ENCODE results near the gene STOX1. TPM values are rescaled to one million over a fixed set of nuclear protein-coding genes. Genes with fewer than 3 reads are reported as not detected.

STOX1 gene
- total and polyA plus RNA-seq, 10 of the 15 experiments (the other 5 are each of a cell fraction or from before 2014, with no cell fraction given): 0.18 to 1.2 (median 0.67) TPM; not detected in 1

DNA sequence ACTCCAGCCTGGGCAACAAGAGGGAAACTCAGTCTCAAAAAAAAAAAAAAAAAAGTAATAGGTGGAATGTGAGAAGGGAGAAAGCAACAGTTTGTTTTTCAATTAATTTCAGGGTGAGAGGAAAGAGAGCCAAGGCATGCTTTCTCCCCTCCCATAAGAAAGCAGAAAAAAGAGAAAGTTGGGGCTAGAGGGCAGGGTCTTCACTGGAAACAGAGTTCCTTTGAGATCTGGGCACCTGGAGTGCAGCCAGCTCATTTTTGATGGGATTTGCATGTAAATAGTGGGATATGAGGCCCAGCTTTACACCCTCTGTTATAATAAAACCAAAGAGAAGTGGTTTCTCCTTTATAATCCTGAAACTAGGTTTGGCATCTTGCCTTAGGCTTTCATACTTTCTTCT lies 13.8 kb upstream of the STOX1 start (continued):
- TF ChIP-seq, protein P1, sequence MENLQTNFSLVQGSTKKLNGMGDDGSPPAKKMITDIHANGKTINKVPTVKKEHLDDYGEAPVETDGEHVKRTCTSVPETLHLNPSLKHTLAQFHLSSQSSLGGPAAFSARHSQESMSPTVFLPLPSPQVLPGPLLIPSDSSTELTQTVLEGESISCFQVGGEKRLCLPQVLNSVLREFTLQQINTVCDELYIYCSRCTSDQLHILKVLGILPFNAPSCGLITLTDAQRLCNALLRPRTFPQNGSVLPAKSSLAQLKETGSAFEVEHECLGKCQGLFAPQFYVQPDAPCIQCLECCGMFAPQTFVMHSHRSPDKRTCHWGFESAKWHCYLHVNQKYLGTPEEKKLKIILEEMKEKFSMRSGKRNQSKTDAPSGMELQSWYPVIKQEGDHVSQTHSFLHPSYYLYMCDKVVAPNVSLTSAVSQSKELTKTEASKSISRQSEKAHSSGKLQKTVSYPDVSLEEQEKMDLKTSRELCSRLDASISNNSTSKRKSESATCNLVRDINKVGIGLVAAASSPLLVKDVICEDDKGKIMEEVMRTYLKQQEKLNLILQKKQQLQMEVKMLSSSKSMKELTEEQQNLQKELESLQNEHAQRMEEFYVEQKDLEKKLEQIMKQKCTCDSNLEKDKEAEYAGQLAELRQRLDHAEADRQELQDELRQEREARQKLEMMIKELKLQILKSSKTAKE (IDR thresholded peaks at IDR 0.05; ENCODE audit: low read depth, poor library complexity, severe bottlenecking): no peak

DNA sequence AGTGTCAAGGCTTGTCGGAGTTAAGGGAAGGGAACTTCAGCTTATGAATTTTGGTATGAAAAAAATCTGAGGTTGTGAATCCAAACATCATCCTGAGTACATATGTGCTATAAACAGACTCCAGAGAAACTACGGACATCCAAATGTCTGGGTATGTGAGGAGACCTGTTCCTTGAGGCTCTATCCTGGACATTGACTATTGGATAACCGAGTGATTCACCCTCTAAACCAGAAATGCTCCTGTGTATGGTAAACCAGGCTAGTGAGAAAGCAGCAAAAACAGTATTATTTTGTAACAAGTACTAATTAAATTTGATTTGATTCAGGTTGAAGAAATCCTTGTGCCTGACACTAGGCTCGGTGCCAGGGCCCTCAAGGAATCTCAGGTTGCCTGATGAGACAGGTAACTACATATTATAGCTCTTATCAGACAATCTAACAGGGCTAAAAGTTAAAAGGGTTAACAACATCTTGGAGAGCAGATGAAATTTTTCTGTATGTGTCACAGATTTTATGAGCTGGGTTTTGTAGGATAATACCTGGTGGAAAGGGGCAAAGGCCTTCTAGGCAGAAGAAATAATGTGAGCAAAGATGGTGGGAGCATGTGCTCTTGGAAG lies 10.4 kb upstream of the STOX1 start:
- ChIA-PET SMC1A (ENCODE audit: uncharacterized antibody, unreplicated experiment) (interaction anchor here (1.4 kb wide), 1 partner anchor 22 kb away, joined by 3 read pairs; no protein-coding TSS in a partner anchor), POLR2A (no interaction called here), CTCF (no interaction called here), RAD21 (ENCODE audit: unreplicated experiment) (no interaction called here)
- Histone ChIP-seq H3K79me2 (ENCODE audit: control insufficient read depth, insufficient read depth, low read length) (no peaks in the 10 kb centered on the region), H4K20me1 (ENCODE audit: control insufficient read depth, insufficient read depth) (no peaks in the 10 kb centered on the region), H3K36me3 (ENCODE audit: control insufficient read depth in 2 of 2, insufficient read depth in 2 of 2, low read length in 1 of 2) (no peaks in the 10 kb centered on the region), H3K4me2 (ENCODE audit: control insufficient read depth, insufficient read depth) (no peak overlapping the region), H3K4me1 (ENCODE audit: control insufficient read depth, insufficient read depth, low read length) (no peaks in the 10 kb centered on the region), H3K4me3 (no peak overlapping the region), H3K27me3 (replicated peaks in 1 of 2; ENCODE audit: control insufficient read depth in 2 of 2, insufficient read depth in 2 of 2, low read length in 1 of 2) (no peaks in the 10 kb centered on the region; a peak in 1 of 4 replicates), H3K27ac (ENCODE audit: control insufficient read depth, insufficient read depth) (no peak overlapping the region), H3K9ac (ENCODE audit: control insufficient read depth, insufficient read depth, low read length) (no peak overlapping the region), H3K9me3 (replicated peaks; ENCODE audit: control insufficient read depth, insufficient read depth, low read length) (no peaks in the 10 kb centered on the region), H2AFZ (ENCODE audit: control insufficient read depth, low read depth, low read length) (no peak overlapping the region)
- DNase-seq (ENCODE audit: low read depth, low spot score) (no peak), FAIRE-seq (no peak), ATAC-seq (no peak)
- WGBS (ENCODE audit: insufficient coverage, insufficient replicate concordance, low lambda C conversion rate, missing lambda C conversion rate): 19% methylated on average over 4 of the region's 4 CpGs
- no TSS peak for BruUV-seq (replicated peaks)
- intact Hi-C loops (cut with micrococcal nuclease; ENCODE audit: unreplicated experiment) (no loop called here), in situ Hi-C loops (cut with MboI) (no loop called here)
- TF ChIP-seq ZNF207 (IDR thresholded peaks at IDR 0.05; ENCODE audit: borderline replicate concordance) (no peak), MTA2 (IDR thresholded peaks at IDR 0.05; ENCODE audit: low read depth) (no peak), KAT2A (conservative IDR thresholded peaks at IDR 0.05; ENCODE audit: control insufficient read depth, low read depth, low read length) (no peak), SPI1 (IDR thresholded peaks at IDR 0.05; ENCODE audit: borderline replicate concordance, insufficient read depth, low read depth, low read length) (no peak), NFYB (IDR thresholded peaks at IDR 0.05; ENCODE audit: insufficient read depth, low read depth, low read length) (no peak), CHD2 (IDR thresholded peaks at IDR 0.05; ENCODE audit: borderline replicate concordance, low read depth, low read length) (no peak), TBL1XR1 (IDR thresholded peaks at IDR 0.05; ENCODE audit: low read depth, low read length) (no peak), MYB (IDR thresholded peaks at IDR 0.05; ENCODE audit: borderline replicate concordance, low read depth, low read length) (no peak)
- TF ChIP-seq, protein P2, sequence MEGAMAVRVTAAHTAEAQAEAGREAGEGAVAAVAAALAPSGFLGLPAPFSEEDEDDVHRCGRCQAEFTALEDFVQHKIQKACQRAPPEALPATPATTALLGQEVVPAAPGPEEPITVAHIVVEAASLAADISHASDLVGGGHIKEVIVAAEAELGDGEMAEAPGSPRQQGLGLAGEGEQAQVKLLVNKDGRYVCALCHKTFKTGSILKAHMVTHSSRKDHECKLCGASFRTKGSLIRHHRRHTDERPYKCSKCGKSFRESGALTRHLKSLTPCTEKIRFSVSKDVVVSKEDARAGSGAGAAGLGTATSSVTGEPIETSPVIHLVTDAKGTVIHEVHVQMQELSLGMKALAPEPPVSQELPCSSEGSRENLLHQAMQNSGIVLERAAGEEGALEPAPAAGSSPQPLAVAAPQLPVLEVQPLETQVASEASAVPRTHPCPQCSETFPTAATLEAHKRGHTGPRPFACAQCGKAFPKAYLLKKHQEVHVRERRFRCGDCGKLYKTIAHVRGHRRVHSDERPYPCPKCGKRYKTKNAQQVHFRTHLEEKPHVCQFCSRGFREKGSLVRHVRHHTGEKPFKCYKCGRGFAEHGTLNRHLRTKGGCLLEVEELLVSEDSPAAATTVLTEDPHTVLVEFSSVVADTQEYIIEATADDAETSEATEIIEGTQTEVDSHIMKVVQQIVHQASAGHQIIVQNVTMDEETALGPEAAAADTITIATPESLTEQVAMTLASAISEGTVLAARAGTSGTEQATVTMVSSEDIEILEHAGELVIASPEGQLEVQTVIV (IDR thresholded peaks at IDR 0.05; ENCODE audit: borderline replicate concordance, partially characterized antibody): no peak
- TF ChIP-seq, protein P3, sequence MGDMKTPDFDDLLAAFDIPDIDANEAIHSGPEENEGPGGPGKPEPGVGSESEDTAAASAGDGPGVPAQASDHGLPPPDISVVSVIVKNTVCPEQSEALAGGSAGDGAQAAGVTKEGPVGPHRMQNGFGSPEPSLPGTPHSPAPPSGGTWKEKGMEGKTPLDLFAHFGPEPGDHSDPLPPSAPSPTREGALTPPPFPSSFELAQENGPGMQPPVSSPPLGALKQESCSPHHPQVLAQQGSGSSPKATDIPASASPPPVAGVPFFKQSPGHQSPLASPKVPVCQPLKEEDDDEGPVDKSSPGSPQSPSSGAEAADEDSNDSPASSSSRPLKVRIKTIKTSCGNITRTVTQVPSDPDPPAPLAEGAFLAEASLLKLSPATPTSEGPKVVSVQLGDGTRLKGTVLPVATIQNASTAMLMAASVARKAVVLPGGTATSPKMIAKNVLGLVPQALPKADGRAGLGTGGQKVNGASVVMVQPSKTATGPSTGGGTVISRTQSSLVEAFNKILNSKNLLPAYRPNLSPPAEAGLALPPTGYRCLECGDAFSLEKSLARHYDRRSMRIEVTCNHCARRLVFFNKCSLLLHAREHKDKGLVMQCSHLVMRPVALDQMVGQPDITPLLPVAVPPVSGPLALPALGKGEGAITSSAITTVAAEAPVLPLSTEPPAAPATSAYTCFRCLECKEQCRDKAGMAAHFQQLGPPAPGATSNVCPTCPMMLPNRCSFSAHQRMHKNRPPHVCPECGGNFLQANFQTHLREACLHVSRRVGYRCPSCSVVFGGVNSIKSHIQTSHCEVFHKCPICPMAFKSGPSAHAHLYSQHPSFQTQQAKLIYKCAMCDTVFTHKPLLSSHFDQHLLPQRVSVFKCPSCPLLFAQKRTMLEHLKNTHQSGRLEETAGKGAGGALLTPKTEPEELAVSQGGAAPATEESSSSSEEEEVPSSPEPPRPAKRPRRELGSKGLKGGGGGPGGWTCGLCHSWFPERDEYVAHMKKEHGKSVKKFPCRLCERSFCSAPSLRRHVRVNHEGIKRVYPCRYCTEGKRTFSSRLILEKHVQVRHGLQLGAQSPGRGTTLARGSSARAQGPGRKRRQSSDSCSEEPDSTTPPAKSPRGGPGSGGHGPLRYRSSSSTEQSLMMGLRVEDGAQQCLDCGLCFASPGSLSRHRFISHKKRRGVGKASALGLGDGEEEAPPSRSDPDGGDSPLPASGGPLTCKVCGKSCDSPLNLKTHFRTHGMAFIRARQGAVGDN (IDR thresholded peaks at IDR 0.05): no peak
- TF ChIP-seq, protein P4, sequence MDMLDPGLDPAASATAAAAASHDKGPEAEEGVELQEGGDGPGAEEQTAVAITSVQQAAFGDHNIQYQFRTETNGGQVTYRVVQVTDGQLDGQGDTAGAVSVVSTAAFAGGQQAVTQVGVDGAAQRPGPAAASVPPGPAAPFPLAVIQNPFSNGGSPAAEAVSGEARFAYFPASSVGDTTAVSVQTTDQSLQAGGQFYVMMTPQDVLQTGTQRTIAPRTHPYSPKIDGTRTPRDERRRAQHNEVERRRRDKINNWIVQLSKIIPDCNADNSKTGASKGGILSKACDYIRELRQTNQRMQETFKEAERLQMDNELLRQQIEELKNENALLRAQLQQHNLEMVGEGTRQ (IDR thresholded peaks at IDR 0.05; ENCODE audit: borderline replicate concordance, low read depth, low read length): no peak

All from GM12878 (cell line).